ENCODE measurements around the gene SLC22A1.

- no peak for TF ChIP-seq POLR2AphosphoS5 (IDR thresholded peaks at IDR 0.05; ENCODE audit: low read depth, low read length)
- no peak for TF ChIP-seq SIN3A (IDR thresholded peaks at IDR 0.05; ENCODE audit: borderline replicate concordance, insufficient read depth, low read length)
- no peak for TF ChIP-seq REST (IDR thresholded peaks at IDR 0.05; ENCODE audit: insufficient read depth in 1 of 2, low read depth in 2 of 2, low read length in 2 of 2)
- TF ChIP-seq TAF1 (IDR thresholded peaks at IDR 0.05; ENCODE audit: borderline replicate concordance, insufficient read depth, low read length) = no peak
These were observed 16.6 kb downstream of the SLC22A1 start for GRCh38 chr6:160137989-160138835.
